ENCODE results near the gene CD300H. TPM values are rescaled to one million over a fixed set of nuclear protein-coding genes. Genes with fewer than 3 reads are reported as not detected.

The CD300H gene
- total RNA-seq, 4 donors from 2014 or later = not detected

- Histone ChIP-seq H3K27ac (peak overlapping the region; percentile 65 to 81 (median 74)), H3K27me3 (peaks cover 0 to 28% (median 0%) of the 10 kb centered on the region in 4 donors), H3K4me1 (peaks cover 8 to 29% (median 20%) of the 10 kb centered on the region in 3 donors), H3K9me3 (no peaks in the 10 kb centered on the region), H3K36me3 (no peaks in the 10 kb centered on the region), H3K4me3 (no peak overlapping the region)
- intact Hi-C loops (cut with DNase I) = no loop called here
- peak; percentile 39 for DNase-seq
- WGBS, 2 donors = 33 to 36% methylated on average over 17 to 25 of the region's 32 CpGs
- TF ChIP-seq POLR2A (IDR thresholded peaks at IDR 0.05) (peak in 3 of 4 donors; percentile 45 to 90 (median 60)), CTCF (IDR thresholded peaks at IDR 0.05) (no peak)
Measured at GRCh38 chr17:74569020-74570003, 2.0 kb upstream of the CD300H start.

- peaks cover 0 to 35% (median 0%) of the 10 kb centered on the region in 4 donors for H3K27me3 ChIP-seq
- no peak for TF ChIP-seq POLR2A (IDR thresholded peaks at IDR 0.05)
- no peak for TF ChIP-seq CTCF (IDR thresholded peaks at IDR 0.05)
- no peaks in the 10 kb centered on the region for H3K9me3 ChIP-seq
- peaks cover 8 to 29% (median 20%) of the 10 kb centered on the region in 3 donors for H3K4me1 ChIP-seq
- intact Hi-C loops (cut with DNase I) = no loop called here
- no peak for DNase-seq
- 70 to 75% methylated on average over 4 of the region's 4 CpGs for WGBS, 2 donors
- no peak overlapping the region for H3K27ac ChIP-seq
- H3K36me3 ChIP-seq = no peaks in the 10 kb centered on the region
- H3K4me3 ChIP-seq = no peak overlapping the region
Measured at GRCh38 chr17:74568106-74568873, 981 bp upstream of the CD300H start.

- Histone ChIP-seq H3K27ac (no peak overlapping the region), H3K4me1 (peaks cover 8 to 29% (median 20%) of the 10 kb centered on the region in 3 donors), H3K36me3 (no peaks in the 10 kb centered on the region), H3K4me3 (no peak overlapping the region), H3K27me3 (peaks cover 0 to 42% (median 0%) of the 10 kb centered on the region in 4 donors), H3K9me3 (no peaks in the 10 kb centered on the region)
- intact Hi-C loops (cut with DNase I) = no loop called here
- WGBS, 2 donors = 19 to 36% methylated on average over 6 to 7 of the region's 9 CpGs
- DNase-seq = no peak
- TF ChIP-seq POLR2A (IDR thresholded peaks at IDR 0.05) (no peak), CTCF (IDR thresholded peaks at IDR 0.05) (peak; percentile 31 to 70 (median 51))
Measured at GRCh38 chr17:74566132-74566753, 1.1 kb downstream of the CD300H start.

- 52 to 59% methylated on average over 5 of the region's 5 CpGs for WGBS, 2 donors
- H3K27me3 ChIP-seq = peaks cover 0 to 47% (median 0%) of the 10 kb centered on the region in 4 donors
- intact Hi-C loops (cut with DNase I) = no loop called here
- H3K27ac ChIP-seq = no peak overlapping the region
- H3K4me1 ChIP-seq = peaks cover 6 to 22% (median 13%) of the 10 kb centered on the region in 3 donors
- no peak for DNase-seq
- H3K4me3 ChIP-seq = no peak overlapping the region
- no peaks in the 10 kb centered on the region for H3K9me3 ChIP-seq
- H3K36me3 ChIP-seq = no peaks in the 10 kb centered on the region
- TF ChIP-seq POLR2A (IDR thresholded peaks at IDR 0.05) (no peak), CTCF (IDR thresholded peaks at IDR 0.05) (no peak)
Measured at GRCh38 chr17:74565126-74565525, 2.2 kb downstream of the CD300H start.
